Trophoblast cell (in vitro differentiated cells and primary cell): Measurements from ENCODE around the gene TRIM14.

ENCODE experiments used
- DNase-seq, 2 donors: peaks; one replicate each; pipeline ENCODE4 v3.0.0-alpha.2; 2016
- H2AFZ ChIP-seq: 2 replicates; pipeline ENCODE4 v1.6.1; 2013; ENCODE audit warnings: low read length, moderate library complexity, mild to moderate bottlenecking; ENCODE audit not compliant: insufficient read depth, poor library complexity
- H2AK5ac ChIP-seq: 2 replicates; pipeline ENCODE4 v1.6.1; 2013; ENCODE audit warnings: mild to moderate bottlenecking, low read length
- H2BK120ac ChIP-seq: 2 replicates; pipeline ENCODE4 v1.6.1; 2013; ENCODE audit warnings: low read length, mild to moderate bottlenecking, moderate library complexity; ENCODE audit not compliant: insufficient read depth, poor library complexity
- H2BK12ac ChIP-seq: 2 replicates; pipeline ENCODE4 v1.6.1; 2013; ENCODE audit warnings: mild to moderate bottlenecking, low read length, moderate library complexity
- H2BK5ac ChIP-seq: 2 replicates; pipeline ENCODE4 v1.6.1; 2013; ENCODE audit warnings: low read length, low read depth, moderate library complexity, mild to moderate bottlenecking; ENCODE audit not compliant: poor library complexity
- H3K14ac ChIP-seq: 2 replicates; pipeline ENCODE4 v1.6.1; 2013; ENCODE audit warnings: mild to moderate bottlenecking, low read length
- H3K18ac ChIP-seq: 2 replicates; pipeline ENCODE4 v1.6.1; 2013; ENCODE audit warnings: mild to moderate bottlenecking, low read length
- H3K23ac ChIP-seq: 2 replicates; pipeline ENCODE4 v1.6.1; 2013; ENCODE audit warnings: low read length
- H3K27ac ChIP-seq: 2 replicates; pipeline ENCODE4 v1.5.1; 2013; ENCODE audit warnings: low read depth, mild to moderate bottlenecking, inconsistent platforms, low read length, moderate library complexity
- H3K27me3 ChIP-seq: 2 replicates; pipeline ENCODE4 v1.6.1; 2013; ENCODE audit warnings: inconsistent platforms, mild to moderate bottlenecking, low read length, moderate library complexity; ENCODE audit not compliant: insufficient read depth
- H3K36me3 ChIP-seq, 2 experiments: 1 replicate in 1 of 2; 2 replicates in 1 of 2; pipeline ENCODE4 v1.6.1; 2013; ENCODE audit warnings: low read length in 2 of 2, mild to moderate bottlenecking in 2 of 2, moderate library complexity in 1 of 2; ENCODE audit not compliant: insufficient read depth in 2 of 2, control insufficient read depth in 1 of 2
- H3K4ac ChIP-seq: 2 replicates; pipeline ENCODE4 v1.6.1; 2013; ENCODE audit warnings: low read depth, mild to moderate bottlenecking, low read length, moderate library complexity
- H3K4me1 ChIP-seq, 2 experiments: 1 replicate in 1 of 2; 2 replicates in 1 of 2; pipeline ENCODE4 v1.6.1; 2013; ENCODE audit warnings: low read length in 2 of 2, mild to moderate bottlenecking in 2 of 2, moderate library complexity in 1 of 2; ENCODE audit not compliant: insufficient read depth in 2 of 2, control insufficient read depth in 1 of 2
- H3K4me2 ChIP-seq: 2 replicates; pipeline ENCODE4 v1.6.1; 2013; ENCODE audit warnings: inconsistent platforms, mild to moderate bottlenecking, low read length, moderate library complexity
- H3K4me3 ChIP-seq: 2 replicates; pipeline ENCODE4 v1.5.1; 2013; ENCODE audit warnings: mild to moderate bottlenecking, low read depth, low read length, inconsistent platforms
- H3K79me1 ChIP-seq: one replicate; pipeline ENCODE4 v1.6.1; 2013; ENCODE audit warnings: low read length
- H3K79me2 ChIP-seq: 2 replicates; pipeline ENCODE4 v1.6.1; 2013; ENCODE audit warnings: low read length, mild to moderate bottlenecking; ENCODE audit not compliant: control insufficient read depth, insufficient read depth, poor library complexity
- H3K9ac ChIP-seq: 2 replicates; pipeline ENCODE4 v1.6.1; 2013; ENCODE audit warnings: mild to moderate bottlenecking, low read length
- H3K9me3 ChIP-seq: 2 replicates; pipeline ENCODE4 v1.6.1; 2013; ENCODE audit warnings: low read depth, mild to moderate bottlenecking, control low read depth, inconsistent platforms, low read length; ENCODE audit not compliant: insufficient read depth
- H4K12ac ChIP-seq: 2 replicates; pipeline ENCODE4 v1.6.1; 2013; ENCODE audit warnings: low read depth, mild to moderate bottlenecking, low read length, moderate library complexity
- H4K8ac ChIP-seq: 2 replicates; pipeline ENCODE4 v1.6.1; 2013; ENCODE audit warnings: low read depth, mild to moderate bottlenecking, low read length, moderate library complexity
- H4K91ac ChIP-seq: one replicate; pipeline ENCODE4 v1.6.1; 2013; ENCODE audit warnings: low read depth, mild to moderate bottlenecking, low read length, moderate library complexity
- WGBS: extraction: QIAGEN DNeasy Blood & Tissue Kit; methylation state at CpG from one replicate; pipeline ENCODE4 v1.1.7; 2013; ENCODE audit warnings: missing lambda C conversion rate; ENCODE audit not compliant: insufficient read length, insufficient coverage; ENCODE audit errors: extremely low coverage; 5-methylcytosine and 5-hydroxymethylcytosine counted together

TRIM14 gene

GRCh38 chr9:98097836-98098235, 21.2 kb downstream of the TRIM14 start:
- no peak overlapping the region for H3K27ac ChIP-seq
- WGBS = no CpG with 5 or more reads among the region's 4 CpGs
- H3K27me3 ChIP-seq = no peaks in the 10 kb centered on the region
- H3K9ac ChIP-seq = no peak overlapping the region
- H3K4ac ChIP-seq = no peak overlapping the region
- H2AFZ ChIP-seq = no peak overlapping the region
- no peak overlapping the region for H2BK5ac ChIP-seq
- H3K79me1 ChIP-seq = no peaks in the 10 kb centered on the region
- no peak overlapping the region for H2BK120ac ChIP-seq
- no peaks in the 10 kb centered on the region for H3K4me1 ChIP-seq
- no peak overlapping the region for H2AK5ac ChIP-seq
- no peaks in the 10 kb centered on the region for H3K36me3 ChIP-seq
- DNase-seq = no peak
- no peaks in the 10 kb centered on the region for H3K9me3 ChIP-seq
- no peak overlapping the region for H3K23ac ChIP-seq
- H4K8ac ChIP-seq = no peak overlapping the region
- no peak overlapping the region for H2BK12ac ChIP-seq
- H4K91ac ChIP-seq = no peak overlapping the region
- H4K12ac ChIP-seq = no peak overlapping the region
- H3K14ac ChIP-seq = no peak overlapping the region
- H3K18ac ChIP-seq = no peak overlapping the region
- H3K4me3 ChIP-seq = no peak overlapping the region
- no peaks in the 10 kb centered on the region for H3K79me2 ChIP-seq
- no peak overlapping the region for H3K4me2 ChIP-seq

GRCh38 chr9:98096091-98096490, 22.9 kb downstream of the TRIM14 start:
- no peak overlapping the region for H3K27ac ChIP-seq
- H4K8ac ChIP-seq = no peak overlapping the region
- no peak overlapping the region for H3K9ac ChIP-seq
- H3K27me3 ChIP-seq = no peaks in the 10 kb centered on the region
- no peak overlapping the region for H3K4me2 ChIP-seq
- H3K36me3 ChIP-seq = no peaks in the 10 kb centered on the region
- H2AK5ac ChIP-seq = no peak overlapping the region
- no peaks in the 10 kb centered on the region for H3K9me3 ChIP-seq
- H3K4me1 ChIP-seq = no peaks in the 10 kb centered on the region
- H2BK12ac ChIP-seq = no peak overlapping the region
- H3K4ac ChIP-seq = no peak overlapping the region
- no peak overlapping the region for H3K14ac ChIP-seq
- no peak overlapping the region for H3K4me3 ChIP-seq
- no peaks in the 10 kb centered on the region for H3K79me2 ChIP-seq
- no peak for DNase-seq
- H3K18ac ChIP-seq = no peak overlapping the region
- H3K23ac ChIP-seq = no peak overlapping the region
- H3K79me1 ChIP-seq = no peaks in the 10 kb centered on the region
- H4K12ac ChIP-seq = no peak overlapping the region
- H2BK120ac ChIP-seq = no peak overlapping the region
- no peak overlapping the region for H4K91ac ChIP-seq
- WGBS = no CpG with 5 or more reads among the region's 5 CpGs
- no peak overlapping the region for H2BK5ac ChIP-seq
- no peak overlapping the region for H2AFZ ChIP-seq

- DNase-seq = no peak
- H2BK5ac ChIP-seq = no peak overlapping the region
- no peak overlapping the region for H3K18ac ChIP-seq
- H4K91ac ChIP-seq = no peak overlapping the region
- no peak overlapping the region for H3K9ac ChIP-seq
- H2AFZ ChIP-seq = no peak overlapping the region
- H3K4me1 ChIP-seq = no peaks in the 10 kb centered on the region
- no peak overlapping the region for H3K4ac ChIP-seq
- no peaks in the 10 kb centered on the region for H3K27me3 ChIP-seq
- H3K79me1 ChIP-seq = no peaks in the 10 kb centered on the region
- H3K79me2 ChIP-seq = no peaks in the 10 kb centered on the region
- no peaks in the 10 kb centered on the region for H3K36me3 ChIP-seq
- no CpG with 5 or more reads among the region's 7 CpGs for WGBS
- H3K4me3 ChIP-seq = no peak overlapping the region
- H3K27ac ChIP-seq = no peak overlapping the region
- H2BK120ac ChIP-seq = no peak overlapping the region
- H2BK12ac ChIP-seq = no peak overlapping the region
- H3K14ac ChIP-seq = no peak overlapping the region
- no peak overlapping the region for H3K4me2 ChIP-seq
- no peak overlapping the region for H2AK5ac ChIP-seq
- no peak overlapping the region for H4K8ac ChIP-seq
- no peaks in the 10 kb centered on the region for H3K9me3 ChIP-seq
- no peak overlapping the region for H4K12ac ChIP-seq
- H3K23ac ChIP-seq = no peak overlapping the region
Observed at GRCh38 chr9:98095401-98095800, 23.6 kb downstream of the TRIM14 start.

- Histone ChIP-seq H2BK12ac (no peak overlapping the region), H3K14ac (no peak overlapping the region), H3K4me1 (no peaks in the 10 kb centered on the region), H4K8ac (no peak overlapping the region), H3K4me2 (no peak overlapping the region), H3K9me3 (no peaks in the 10 kb centered on the region), H3K23ac (no peak overlapping the region), H3K79me2 (no peaks in the 10 kb centered on the region), H3K27me3 (no peaks in the 10 kb centered on the region), H3K36me3 (no peaks in the 10 kb centered on the region), H3K79me1 (no peaks in the 10 kb centered on the region), H3K4me3 (no peak overlapping the region), H3K18ac (no peak overlapping the region), H3K9ac (no peak overlapping the region), H3K4ac (no peak overlapping the region), H2BK120ac (no peak overlapping the region), H2AFZ (no peak overlapping the region), H3K27ac (no peak overlapping the region), H4K91ac (no peak overlapping the region), H2BK5ac (no peak overlapping the region), H2AK5ac (no peak overlapping the region), H4K12ac (no peak overlapping the region)
- DNase-seq = no peak
- no CpG with 5 or more reads among the region's 16 CpGs for WGBS
Observed at GRCh38 chr9:98094851-98095250, 24.2 kb downstream of the TRIM14 start.
